Endothelial cell of umbilical vein (primary cell): ENCODE data around the gene GLDC.

Source experiments
- GATA2 ChIP-seq: IDR thresholded peaks from 2 replicates; pipeline ENCODE4 v1.7.0; 2011; ENCODE audit warnings: low read depth, mild to moderate bottlenecking, moderate library complexity, mixed read lengths, low read length; ENCODE audit not compliant: insufficient read length, insufficient read depth
- POLR2A ChIP-seq: IDR thresholded peaks from 2 replicates; pipeline ENCODE4 v1.6.1; 2012; ENCODE audit warnings: low read depth, mild to moderate bottlenecking, control low read depth, low read length
- TF ChIP-seq, protein P1 (sequence below): IDR thresholded peaks from 2 replicates; pipeline ENCODE4 v1.6.1; 2011; ENCODE audit not compliant: insufficient read depth, insufficient read length

DNA sequence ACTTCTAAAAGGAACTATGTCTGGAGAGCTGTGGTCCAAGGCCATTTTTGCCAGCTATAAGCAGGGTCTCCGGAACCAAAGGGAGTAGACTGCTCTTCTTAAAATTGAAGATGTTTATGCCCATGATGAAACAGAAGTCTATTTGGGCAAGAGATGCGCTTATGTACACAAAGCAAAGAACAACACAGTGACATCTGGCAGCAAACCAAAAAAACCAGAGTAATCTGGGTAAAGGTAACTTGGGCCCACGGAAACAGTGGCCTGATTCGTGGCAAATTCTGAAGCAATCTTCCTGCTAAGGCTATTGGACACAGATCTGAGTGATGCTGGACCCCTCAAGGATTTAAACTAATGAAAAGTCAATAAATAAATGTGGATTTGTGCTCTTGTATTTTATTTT is 29.7 kb upstream of the GLDC start:
- TF ChIP-seq, protein P1, sequence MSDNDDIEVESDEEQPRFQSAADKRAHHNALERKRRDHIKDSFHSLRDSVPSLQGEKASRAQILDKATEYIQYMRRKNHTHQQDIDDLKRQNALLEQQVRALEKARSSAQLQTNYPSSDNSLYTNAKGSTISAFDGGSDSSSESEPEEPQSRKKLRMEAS = no peak
- TF ChIP-seq POLR2A (no peak), GATA2 (no peak)
